Left forelimb (tissue), 1 donor: ENCODE results near the gene CLSTN2.

Source experiments
- DNase-seq: peaks from one replicate; pipeline ENCODE4 v3.0.0-alpha.2; 2018; ENCODE audit warnings: low spot score

CLSTN2 gene

GRCh38 chr3:140424726-140425125, 489.7 kb downstream of the CLSTN2 start:
- DNase-seq, result no peak

- no peak for DNase-seq
Observed at GRCh38 chr3:140427786-140428185, 492.8 kb downstream of the CLSTN2 start.

- no peak for DNase-seq
Observed at GRCh38 chr3:140428380-140428779, 493.4 kb downstream of the CLSTN2 start.

DNA sequence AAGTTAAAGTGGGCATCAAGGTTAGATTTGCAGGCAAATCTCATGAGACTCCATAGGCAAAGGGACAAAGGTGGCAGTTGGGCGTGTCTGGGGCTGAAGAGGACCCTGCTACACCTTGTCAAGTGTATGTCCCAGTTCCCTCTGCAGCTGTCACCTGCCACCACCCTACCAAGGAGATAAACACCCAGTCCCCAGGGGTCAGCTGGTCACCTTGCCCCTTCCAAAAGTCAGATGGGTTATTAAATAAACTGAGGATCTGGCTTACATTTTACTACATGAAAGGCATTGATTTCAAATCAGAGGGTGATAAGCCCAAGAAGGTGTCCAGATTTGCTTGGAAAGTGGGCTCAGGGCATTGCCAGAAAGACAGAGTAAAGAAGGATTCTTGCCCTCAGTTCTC, 494.8 kb downstream of the CLSTN2 start:
- DNase-seq, result no peak

GRCh38 chr3:140430494-140430893, 495.5 kb downstream of the CLSTN2 start:
- DNase-seq, result no peak

- DNase-seq, result no peak
Observed at GRCh38 chr3:140432229-140432669, 497.3 kb downstream of the CLSTN2 start.

- DNase-seq, result no peak
Observed at GRCh38 chr3:140433431-140433830, 498.4 kb downstream of the CLSTN2 start.

- no peak for DNase-seq
Observed at GRCh38 chr3:140434261-140434905, 499.4 kb downstream of the CLSTN2 start.

GRCh38 chr3:140436421-140436820, 501.4 kb downstream of the CLSTN2 start:
- DNase-seq, result no peak

GRCh38 chr3:140438736-140439470, 503.9 kb downstream of the CLSTN2 start:
- DNase-seq, result no peak

DNA sequence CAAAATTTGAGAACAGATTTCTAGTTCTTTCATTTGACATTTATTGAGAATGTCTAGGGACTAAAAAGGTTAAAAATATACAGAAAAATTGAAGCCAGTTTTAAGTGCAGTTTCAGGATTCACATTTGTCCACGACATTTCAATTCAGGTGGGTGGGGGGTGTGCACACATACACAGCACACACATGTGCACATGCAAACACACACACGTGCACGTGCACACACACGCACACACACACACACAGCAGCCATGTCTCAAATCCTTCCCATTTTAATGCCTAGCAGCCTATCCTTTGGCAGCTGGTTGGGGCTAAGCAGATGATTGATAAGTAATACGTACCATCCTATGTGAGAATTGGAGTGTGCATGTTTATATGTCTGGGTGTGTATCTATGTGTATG, 504.5 kb downstream of the CLSTN2 start:
- no peak for DNase-seq

DNA sequence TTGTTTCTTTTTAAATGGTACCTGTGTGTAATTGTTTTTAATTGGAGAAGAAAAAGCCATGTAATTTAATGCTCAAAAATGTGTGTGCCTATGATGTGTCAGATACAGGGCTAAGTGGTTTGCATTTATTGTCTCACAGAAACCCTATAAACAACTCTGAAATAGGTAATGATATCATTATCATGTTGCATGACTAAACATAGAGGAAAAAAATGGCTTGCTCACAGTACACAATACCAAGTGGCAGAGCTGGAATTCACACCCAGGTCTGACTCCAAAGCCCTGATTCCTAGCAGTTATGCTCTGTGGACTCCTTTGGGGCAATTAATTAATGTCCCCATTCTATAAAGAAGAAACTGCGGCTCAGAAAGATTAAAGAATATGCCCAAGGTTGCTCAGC, 505.5 kb downstream of the CLSTN2 start:
- no peak for DNase-seq

DNA sequence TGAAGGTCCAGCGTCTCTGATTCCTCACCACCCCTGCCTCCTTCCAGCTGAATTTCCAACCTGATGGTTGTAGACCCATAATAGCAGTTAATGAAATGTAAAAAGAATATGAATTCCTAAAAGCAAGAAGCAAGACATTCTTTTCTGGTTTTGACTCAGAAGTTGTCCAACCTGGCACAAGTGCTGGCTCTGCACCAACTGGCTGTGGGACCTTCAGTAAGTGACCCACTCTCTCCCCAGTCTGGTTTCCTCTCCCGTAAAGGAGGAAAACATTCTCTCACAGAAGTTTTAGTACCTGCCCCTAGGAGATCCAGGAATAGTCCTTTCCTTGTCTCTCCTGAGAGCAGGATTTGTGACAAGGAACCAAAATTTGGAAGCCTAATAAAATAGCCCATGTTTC, 506.0 kb downstream of the CLSTN2 start:
- no peak for DNase-seq

DNA sequence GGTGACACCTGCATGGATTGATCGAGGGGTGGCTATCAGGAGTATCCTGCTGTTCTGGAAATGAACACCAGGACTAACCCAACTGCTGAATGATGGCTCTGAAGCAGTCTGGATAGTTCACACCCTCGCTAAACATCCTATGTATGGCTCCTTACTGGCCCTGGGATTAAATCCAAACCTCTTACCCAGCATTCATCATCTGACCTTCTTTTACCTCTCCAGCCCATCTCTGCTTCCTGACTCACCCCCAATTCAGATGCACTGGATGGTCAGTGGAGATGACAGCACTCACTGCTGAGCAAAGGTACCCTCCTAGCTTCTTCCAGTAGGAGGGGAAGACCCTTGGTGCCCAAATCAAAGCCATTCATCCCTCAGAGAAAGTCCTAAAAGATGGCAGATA, 507.6 kb downstream of the CLSTN2 start:
- DNase-seq, result no peak

DNA sequence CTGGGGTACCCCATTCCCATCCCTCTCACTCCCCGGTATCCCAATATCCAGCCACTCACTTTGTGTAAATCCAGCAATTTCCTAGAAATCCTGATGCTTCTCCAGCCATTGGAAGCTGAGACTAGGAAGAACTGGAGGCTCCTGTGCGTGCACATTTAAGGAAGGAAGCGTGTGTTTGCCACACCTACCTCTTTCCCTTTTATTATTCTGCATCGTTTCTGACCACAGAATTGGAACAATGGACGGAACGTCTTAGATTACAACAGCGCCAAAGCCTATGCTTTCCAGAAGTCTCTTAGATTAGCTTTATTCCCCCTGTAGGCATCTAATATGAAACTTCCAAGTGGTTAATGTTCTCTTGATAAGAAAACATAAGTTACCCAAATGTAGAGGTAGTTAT, 508.1 kb downstream of the CLSTN2 start:
- no peak for DNase-seq

GRCh38 chr3:140443806-140444205, 508.8 kb downstream of the CLSTN2 start:
- DNase-seq, result no peak

GRCh38 chr3:140446734-140447133, 511.7 kb downstream of the CLSTN2 start:
- DNase-seq, result no peak

DNA sequence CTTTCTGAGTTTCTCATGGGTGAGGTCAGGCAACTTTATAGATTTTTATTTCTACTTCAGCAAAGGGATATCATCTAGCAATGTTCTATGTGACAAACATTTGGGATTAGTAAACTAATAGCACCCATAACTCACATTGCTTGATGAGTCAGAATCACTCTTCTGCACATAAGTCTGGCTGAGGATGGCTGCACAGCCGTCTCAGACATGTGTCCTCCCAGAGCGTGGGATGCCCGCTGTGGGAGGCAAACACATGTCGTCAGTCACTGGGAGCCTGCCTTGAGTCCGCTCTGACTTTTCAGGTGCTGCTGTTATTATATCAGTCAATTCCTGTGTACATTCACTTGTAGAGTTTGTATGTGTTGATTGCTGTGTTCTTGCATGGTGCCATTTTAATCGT, 512.2 kb downstream of the CLSTN2 start:
- DNase-seq, result no peak

- DNase-seq, result no peak
Observed at GRCh38 chr3:140448001-140448400, 513.0 kb downstream of the CLSTN2 start.

GRCh38 chr3:140449413-140450256, 514.6 kb downstream of the CLSTN2 start:
- DNase-seq, result no peak

GRCh38 chr3:140453750-140454149, 518.8 kb downstream of the CLSTN2 start:
- DNase-seq, result no peak

DNA sequence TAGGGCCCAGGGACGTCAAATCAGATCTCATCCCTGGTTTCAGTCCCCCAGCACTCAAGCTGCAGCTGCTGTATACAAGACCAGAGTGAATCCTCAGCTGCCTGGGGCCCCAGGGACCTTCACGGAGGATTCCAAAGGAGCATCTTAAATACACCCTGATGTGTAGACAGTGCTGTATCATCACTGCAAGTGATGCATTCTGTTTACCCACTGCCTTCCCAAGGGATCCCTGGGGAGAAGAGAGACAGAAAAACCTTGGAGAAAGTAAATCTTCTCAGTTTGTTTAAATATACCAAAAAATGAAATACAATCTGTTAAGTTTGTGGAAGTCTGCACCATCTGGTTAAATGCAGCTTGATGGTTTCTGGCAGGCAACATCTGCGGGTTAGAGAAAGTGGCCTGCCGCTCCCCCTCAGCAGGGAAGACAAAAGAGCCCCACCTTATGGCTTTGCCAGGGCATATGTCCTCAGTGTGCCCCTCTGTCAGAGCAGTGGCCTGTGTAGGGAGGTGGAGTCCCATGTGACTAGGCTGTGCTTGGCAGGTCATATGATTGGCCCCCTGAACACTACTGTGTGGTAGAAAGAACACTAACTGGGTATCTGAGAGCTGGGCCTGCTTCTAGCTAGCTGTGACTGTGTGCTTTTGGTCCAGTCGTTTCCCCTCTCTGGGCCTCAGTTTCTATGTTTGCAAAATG, 520.7 kb downstream of the CLSTN2 start:
- no peak for DNase-seq
